Spinal cord (tissue), 10 donors: ENCODE results near the gene NAT16. TPM values are rescaled to one million over a fixed set of nuclear protein-coding genes. Genes with fewer than 3 reads are reported as not detected.
A peak's percentile ranks its signal among the peaks of the same experiment; 100 is the strongest.
"Not testable (repeated sequence)": the region's sequence is repeated elsewhere in the genome, so short reads cannot be mapped to it uniquely, and the experiment has no call there.

Experiments used
- DNase-seq, 6 donors: peaks; one replicate each; pipeline versions ENCODE4 v3.0.0 to v3.0.0-alpha.2; 2013 to 2015; ENCODE audit warnings: low spot score in 6 of 6, low read depth in 4 of 6
- H3K27ac ChIP-seq: one replicate; pipeline ENCODE4 v1.5.1; 2013; ENCODE audit warnings: low read depth, low read length, control low read depth
- H3K27me3 ChIP-seq: one replicate; pipeline ENCODE4 v1.6.1; 2013; ENCODE audit warnings: low read length; ENCODE audit not compliant: control insufficient read depth, insufficient read depth
- H3K36me3 ChIP-seq: one replicate; pipeline ENCODE4 v1.6.1; 2013; ENCODE audit warnings: low read length; ENCODE audit not compliant: control insufficient read depth, insufficient read depth
- H3K4me1 ChIP-seq: one replicate; pipeline ENCODE4 v1.6.1; 2013; ENCODE audit warnings: low read length; ENCODE audit not compliant: control insufficient read depth, insufficient read depth
- H3K4me3 ChIP-seq: one replicate; pipeline ENCODE4 v1.5.1; 2013; ENCODE audit warnings: low read depth, low read length, control low read depth
- H3K9me3 ChIP-seq: one replicate; pipeline ENCODE4 v1.6.1; 2013; ENCODE audit warnings: low read length; ENCODE audit not compliant: control insufficient read depth, insufficient read depth
- WGBS: methylation state at CpG from one replicate; pipeline ENCODE4 v1.1.5; 2013; ENCODE audit warnings: missing lambda C conversion rate; ENCODE audit not compliant: insufficient coverage; 5-methylcytosine and 5-hydroxymethylcytosine counted together
- polyA plus RNA-seq, 2 donors: library from polyadenylated mRNA; unstranded; fragments of 120-200 nt; gene quantifications; one replicate each; pipeline ENCODE4 v1.2.1, GENCODE V29; 2013; ENCODE audit not compliant: insufficient read length in 2 of 2
- total RNA-seq, 2 donors: library from RNA; depleted of rRNA in 1 of 2; stranded (reverse); fragments of 120-200 nt in 1 of 2; fragments of >200 nt in 1 of 2; gene quantifications; one replicate each; pipeline versions ENCODE4 v1.2.3 to v1.2.4, GENCODE V29; 2013 to 2014
- donor health status: healthy.

Gene NAT16
- total and polyA plus RNA-seq, 4 donors: 0.40 to 7.5 (median 3.7) TPM

GRCh38 chr7:101132626-101133600 lies 47.2 kb downstream of the NAT16 start:
- 94% methylated on average over 10 of the region's 18 CpGs for WGBS
- not testable (repeated sequence) for H3K4me3 ChIP-seq, H3K27ac ChIP-seq, H3K4me1 ChIP-seq, H3K9me3 ChIP-seq, DNase-seq, H3K36me3 ChIP-seq, H3K27me3 ChIP-seq

GRCh38 chr7:101129603-101130117 lies 50.4 kb downstream of the NAT16 start:
- Histone ChIP-seq H3K9me3 (no peaks in the 10 kb centered on the region), H3K27ac (no peak overlapping the region), H3K36me3 (no peaks in the 10 kb centered on the region), H3K4me1 (peaks cover 27% of the 10 kb centered on the region), H3K27me3 (peaks cover 4% of the 10 kb centered on the region), H3K4me3 (no peak overlapping the region)
- WGBS: 100% methylated on average over 1 of the region's 3 CpGs
- DNase-seq: no peak

- no peak for DNase-seq
- H3K27ac ChIP-seq: no peak overlapping the region
- H3K27me3 ChIP-seq: peaks cover 6% of the 10 kb centered on the region
- peaks cover 21% of the 10 kb centered on the region for H3K4me1 ChIP-seq
- H3K4me3 ChIP-seq: no peak overlapping the region
- no peaks in the 10 kb centered on the region for H3K36me3 ChIP-seq
- H3K9me3 ChIP-seq: no peaks in the 10 kb centered on the region
- 76% methylated on average over 13 of the region's 14 CpGs for WGBS
These were observed 51.9 kb downstream of the NAT16 start for GRCh38 chr7:101128040-101128834.

GRCh38 chr7:101127460-101128039 lies 52.5 kb downstream of the NAT16 start:
- DNase-seq: no peak
- H3K36me3 ChIP-seq: no peaks in the 10 kb centered on the region
- H3K4me3 ChIP-seq: no peak overlapping the region
- H3K27me3 ChIP-seq: peaks cover 6% of the 10 kb centered on the region
- H3K9me3 ChIP-seq: no peaks in the 10 kb centered on the region
- WGBS: 75% methylated on average over 2 of the region's 3 CpGs
- peaks cover 21% of the 10 kb centered on the region for H3K4me1 ChIP-seq
- no peak overlapping the region for H3K27ac ChIP-seq

- DNase-seq: peak in 3 of 6 donors; percentile 29 to 89 (median 71)
- no peak within 1 kb of the TSS for H3K4me3 ChIP-seq
- no peaks in the 10 kb centered on the region for H3K9me3 ChIP-seq
- peak within 1 kb of the TSS; percentile 73 for H3K27ac ChIP-seq
- 4% methylated on average over 17 of the region's 22 CpGs for WGBS
- no peaks in the 10 kb centered on the region for H3K36me3 ChIP-seq
- H3K27me3 ChIP-seq: peaks cover 4% of the 10 kb centered on the region
- H3K4me1 ChIP-seq: peaks cover 24% of the 10 kb centered on the region
These were observed 53.2 kb downstream of the NAT16 start, which contains the start of gene SERPINE1 for GRCh38 chr7:101126651-101127459. Gene SERPINE1, plus strand, starts transcription at chr7:101127104. Its CDS starts 1,290 bp downstream, at chr7:101128394.

GRCh38 chr7:101125989-101126650 lies 54.0 kb downstream of the NAT16 start:
- no peak overlapping the region for H3K4me3 ChIP-seq

GRCh38 chr7:101124376-101125056 lies 55.6 kb downstream of the NAT16 start:
- DNase-seq: peak in 1 of 6 donors; percentile 41
- no peak overlapping the region for H3K4me3 ChIP-seq
- peak overlapping the region; percentile 17 for H3K27ac ChIP-seq
- H3K27me3 ChIP-seq: peaks cover 4% of the 10 kb centered on the region
- H3K9me3 ChIP-seq: no peaks in the 10 kb centered on the region
- WGBS: 61% methylated on average over 4 of the region's 7 CpGs
- peaks cover 27% of the 10 kb centered on the region for H3K4me1 ChIP-seq
- no peaks in the 10 kb centered on the region for H3K36me3 ChIP-seq

More at GRCh38 chr7:101125989-101126650, 54.0 kb downstream of the NAT16 start:
- Histone ChIP-seq H3K27me3 (peaks cover 4% of the 10 kb centered on the region), H3K27ac (peak overlapping the region; percentile 73), H3K4me1 (peaks cover 24% of the 10 kb centered on the region), H3K9me3 (no peaks in the 10 kb centered on the region), H3K36me3 (no peaks in the 10 kb centered on the region)
- 23% methylated on average over 11 of the region's 15 CpGs for WGBS
- peak in 2 of 6 donors; percentile 36 to 66 for DNase-seq

- Histone ChIP-seq H3K27ac (no peak overlapping the region), H3K27me3 (peaks cover 4% of the 10 kb centered on the region), H3K9me3 (no peaks in the 10 kb centered on the region), H3K4me1 (peaks cover 27% of the 10 kb centered on the region), H3K4me3 (no peak overlapping the region), H3K36me3 (no peaks in the 10 kb centered on the region)
- WGBS: 100% methylated on average over 1 of the region's 3 CpGs
- DNase-seq: no peak
These were observed 56.4 kb downstream of the NAT16 start for GRCh38 chr7:101123703-101124068.
